GM12872 (cell line): ENCODE measurements around the gene FARP2.

Source experiments
- TF ChIP-seq, protein P1 (sequence below): IDR thresholded peaks from 3 replicates; pipeline ENCODE4 v1.5.1; 2011; ENCODE audit warnings: low read depth, mild to moderate bottlenecking, low read length, moderate library complexity; ENCODE audit not compliant: insufficient read depth

The FARP2 gene

DNA sequence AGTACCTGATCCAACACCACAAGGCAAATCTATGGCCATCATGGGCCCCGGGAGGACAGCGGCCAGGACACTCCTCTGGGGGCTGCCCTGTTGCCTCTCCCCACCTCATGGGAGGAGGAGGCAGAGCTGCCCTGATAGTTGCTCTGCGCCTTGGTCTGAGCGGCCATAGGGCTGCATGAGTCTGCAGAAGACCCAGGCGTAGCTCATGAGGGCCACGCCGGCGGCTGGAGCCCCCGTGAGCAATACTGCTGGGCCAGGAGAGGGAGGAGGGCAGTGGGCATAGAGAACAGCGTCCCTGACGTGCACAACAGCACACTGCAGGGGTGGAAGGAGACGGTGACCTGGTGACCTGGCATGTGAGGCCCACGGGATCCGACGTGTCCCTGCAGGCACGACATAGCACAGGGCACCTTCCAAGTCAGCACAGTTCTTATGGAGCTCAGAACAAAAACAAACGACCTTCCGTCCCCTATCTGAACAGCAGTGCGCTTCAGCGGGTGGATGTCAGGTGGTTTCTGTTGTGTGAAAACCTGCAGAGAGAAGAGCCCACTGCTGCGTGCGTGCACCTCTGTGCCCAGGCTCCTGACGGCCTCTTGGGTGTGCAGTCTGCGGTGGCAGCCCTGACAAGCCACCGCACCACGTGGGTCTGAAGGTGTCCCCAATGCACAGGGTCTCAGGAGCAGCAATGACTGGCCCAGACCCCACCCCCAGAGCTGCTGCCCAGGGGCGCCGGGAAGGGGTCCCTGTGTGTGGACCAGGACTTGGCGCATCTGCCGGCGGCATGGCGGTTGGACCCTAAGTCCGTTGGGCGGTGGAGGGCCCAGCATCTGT is 139.3 kb downstream of the FARP2 start:
- TF ChIP-seq, protein P1, sequence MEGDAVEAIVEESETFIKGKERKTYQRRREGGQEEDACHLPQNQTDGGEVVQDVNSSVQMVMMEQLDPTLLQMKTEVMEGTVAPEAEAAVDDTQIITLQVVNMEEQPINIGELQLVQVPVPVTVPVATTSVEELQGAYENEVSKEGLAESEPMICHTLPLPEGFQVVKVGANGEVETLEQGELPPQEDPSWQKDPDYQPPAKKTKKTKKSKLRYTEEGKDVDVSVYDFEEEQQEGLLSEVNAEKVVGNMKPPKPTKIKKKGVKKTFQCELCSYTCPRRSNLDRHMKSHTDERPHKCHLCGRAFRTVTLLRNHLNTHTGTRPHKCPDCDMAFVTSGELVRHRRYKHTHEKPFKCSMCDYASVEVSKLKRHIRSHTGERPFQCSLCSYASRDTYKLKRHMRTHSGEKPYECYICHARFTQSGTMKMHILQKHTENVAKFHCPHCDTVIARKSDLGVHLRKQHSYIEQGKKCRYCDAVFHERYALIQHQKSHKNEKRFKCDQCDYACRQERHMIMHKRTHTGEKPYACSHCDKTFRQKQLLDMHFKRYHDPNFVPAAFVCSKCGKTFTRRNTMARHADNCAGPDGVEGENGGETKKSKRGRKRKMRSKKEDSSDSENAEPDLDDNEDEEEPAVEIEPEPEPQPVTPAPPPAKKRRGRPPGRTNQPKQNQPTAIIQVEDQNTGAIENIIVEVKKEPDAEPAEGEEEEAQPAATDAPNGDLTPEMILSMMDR = no peak

DNA sequence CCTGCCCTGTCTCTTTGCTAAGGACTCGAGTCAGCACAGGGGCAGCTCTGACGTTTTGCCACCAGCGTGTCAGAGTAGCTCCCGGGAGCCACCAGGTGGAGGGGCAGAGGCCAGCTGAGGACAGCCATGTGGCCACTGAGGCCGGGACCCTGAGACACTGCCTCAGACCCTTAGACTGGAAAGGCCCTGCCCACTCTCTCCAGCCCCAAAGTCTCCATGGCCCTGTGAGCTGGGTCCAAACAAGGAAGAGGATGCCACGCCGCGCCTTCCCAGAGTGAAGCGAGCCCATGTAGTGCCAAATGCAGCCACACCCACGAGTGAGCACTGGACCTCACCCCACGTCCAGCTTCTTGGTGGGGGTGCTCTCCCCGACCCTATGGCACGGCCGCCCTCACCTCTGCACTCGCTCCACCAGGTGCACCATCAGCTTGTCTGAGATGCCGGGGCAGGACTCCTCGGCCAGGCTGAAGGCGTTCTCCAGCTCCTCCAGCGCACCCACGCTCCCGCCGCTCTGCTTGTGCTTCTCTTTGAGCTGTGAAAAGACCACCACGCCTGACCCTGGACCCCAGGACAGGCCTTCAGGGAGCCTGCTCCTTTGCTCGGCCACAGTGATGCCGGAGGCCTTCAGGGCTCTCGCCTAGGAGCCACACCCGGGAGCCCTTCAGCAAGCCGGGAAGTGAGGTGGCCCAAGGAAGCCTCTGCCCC is 140.1 kb downstream of the FARP2 start:
- TF ChIP-seq, protein P1 = no peak

DNA sequence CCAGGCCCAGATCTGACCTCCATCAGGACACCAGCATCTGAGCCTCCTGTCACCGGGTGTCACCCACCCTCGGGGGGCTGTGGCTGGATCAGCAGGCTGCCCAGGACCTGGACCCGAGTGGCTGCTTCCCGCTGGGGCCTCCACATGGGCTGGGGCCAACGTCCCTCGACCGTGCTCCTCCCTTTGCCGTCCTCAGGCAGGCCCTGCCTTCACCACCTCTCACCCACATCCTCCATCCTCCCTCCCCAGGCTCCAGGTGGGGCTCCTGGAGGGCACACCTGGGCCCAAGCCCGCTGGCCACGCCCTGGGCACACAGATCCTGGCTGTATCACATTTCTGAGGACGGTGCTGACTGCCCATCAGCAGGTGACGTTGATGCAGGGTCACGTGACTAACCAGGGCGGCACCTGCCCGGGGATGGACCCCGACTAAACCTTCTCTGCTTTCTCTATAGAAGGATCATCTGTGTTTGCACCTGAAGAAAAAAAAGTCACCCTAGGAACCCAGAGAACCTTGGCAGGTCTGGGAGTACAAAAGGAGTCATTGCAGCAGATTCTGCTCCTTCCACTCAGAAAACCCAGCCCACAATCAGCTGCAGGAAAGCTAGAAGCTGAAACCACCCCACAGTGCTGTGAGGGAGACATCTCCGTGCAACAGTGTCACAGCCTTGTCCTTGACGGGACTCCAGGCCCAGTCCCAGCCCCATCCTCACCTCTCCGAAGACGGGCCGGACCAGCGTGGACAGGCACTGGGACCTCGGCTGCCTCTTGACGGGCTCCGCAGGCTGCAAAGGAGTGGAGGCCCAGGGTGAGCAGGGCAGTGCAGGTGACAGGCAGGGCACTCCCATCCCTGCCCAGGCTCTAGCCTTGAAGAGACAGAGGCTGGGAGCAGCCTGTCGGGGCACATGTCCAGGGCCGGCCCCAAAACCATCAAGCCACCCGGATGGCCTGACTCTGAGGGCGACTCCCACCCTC is 141.1 kb downstream of the FARP2 start:
- TF ChIP-seq, protein P1 = no peak

DNA sequence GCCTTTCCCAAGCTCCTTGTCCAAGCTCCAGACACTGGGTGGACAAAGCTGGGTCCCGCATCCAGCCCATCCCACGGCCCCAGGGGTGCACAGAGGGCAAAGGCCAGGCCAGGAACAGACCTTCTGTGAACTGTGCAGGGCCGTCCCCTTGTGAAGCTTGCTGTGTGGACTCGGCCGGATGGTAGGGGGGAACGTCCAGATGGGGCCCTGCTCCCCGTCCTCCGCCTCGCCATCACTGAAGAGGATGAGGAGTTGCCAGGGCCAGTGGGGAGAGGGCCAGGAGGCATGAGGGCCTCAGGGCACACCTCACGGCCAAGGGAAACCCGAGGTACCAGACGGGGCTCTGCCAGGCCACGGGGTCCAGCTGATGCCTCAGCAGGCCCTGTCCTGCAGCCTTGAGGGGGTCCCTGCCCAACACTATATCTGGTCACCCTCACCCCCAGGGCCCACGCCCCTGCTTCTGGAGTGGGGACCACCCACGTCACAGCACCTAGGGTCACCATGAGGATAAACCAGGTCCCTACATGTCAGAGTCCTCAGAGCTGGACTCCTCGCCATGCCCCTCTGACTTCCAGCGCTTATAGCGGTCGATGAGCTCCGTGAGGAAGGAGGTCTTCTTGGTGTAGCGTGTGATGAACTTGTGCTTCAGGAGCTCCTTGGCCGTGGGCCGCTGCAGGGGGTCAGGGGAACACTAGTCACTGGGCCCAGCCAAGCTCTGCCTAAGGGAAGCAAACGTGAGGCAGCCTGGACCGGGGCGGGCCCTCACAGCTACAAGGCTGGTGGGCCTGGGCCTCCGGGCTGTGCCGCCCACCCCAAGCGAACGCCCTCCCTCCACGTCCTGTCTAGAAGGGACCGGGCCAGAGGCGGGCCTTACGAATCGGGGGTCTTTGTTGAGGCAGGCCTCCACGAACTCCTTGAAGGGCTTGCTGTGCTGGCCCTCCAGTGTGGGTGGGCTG is 142.3 kb downstream of the FARP2 start:
- TF ChIP-seq, protein P1 = no peak

DNA sequence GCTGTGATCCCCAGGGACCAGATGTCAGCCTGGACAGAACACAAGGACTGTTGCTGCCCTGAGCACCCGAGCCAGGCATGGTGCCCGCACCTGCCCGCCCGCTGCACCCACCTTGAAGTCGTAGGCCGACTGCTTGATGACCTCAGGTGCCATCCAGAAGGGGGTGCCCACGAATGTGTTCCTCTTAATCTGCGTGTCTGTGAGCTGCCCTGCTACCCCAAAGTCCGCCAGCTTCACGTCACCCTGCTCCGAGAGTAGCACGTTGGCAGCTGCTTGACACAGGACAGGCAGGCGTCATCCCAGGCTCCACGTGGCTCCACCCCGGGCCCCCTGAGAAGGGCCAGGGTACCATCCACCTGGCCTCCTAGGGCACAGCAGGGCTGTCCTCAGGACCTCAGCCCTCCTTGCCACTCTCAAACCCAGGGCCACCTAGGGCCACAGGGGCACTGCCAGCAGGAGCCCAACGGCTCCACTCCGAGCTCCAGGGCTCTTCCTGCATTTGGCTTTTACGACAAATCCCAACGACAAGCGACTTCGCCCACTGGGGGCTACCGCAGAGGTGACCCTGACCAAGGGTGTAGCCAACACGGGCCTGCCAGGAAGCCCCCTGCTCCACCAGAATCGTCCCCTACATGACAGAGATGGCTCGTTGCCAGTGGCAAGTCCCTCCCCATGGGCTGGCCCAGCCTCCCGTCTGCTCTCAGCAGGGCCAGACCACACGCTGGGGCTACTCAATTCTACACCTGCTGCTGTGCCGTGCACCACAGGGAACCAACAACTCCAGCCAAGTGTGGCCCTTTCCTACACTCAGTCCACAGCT is 143.3 kb downstream of the FARP2 start:
- TF ChIP-seq, protein P1 = no peak

DNA sequence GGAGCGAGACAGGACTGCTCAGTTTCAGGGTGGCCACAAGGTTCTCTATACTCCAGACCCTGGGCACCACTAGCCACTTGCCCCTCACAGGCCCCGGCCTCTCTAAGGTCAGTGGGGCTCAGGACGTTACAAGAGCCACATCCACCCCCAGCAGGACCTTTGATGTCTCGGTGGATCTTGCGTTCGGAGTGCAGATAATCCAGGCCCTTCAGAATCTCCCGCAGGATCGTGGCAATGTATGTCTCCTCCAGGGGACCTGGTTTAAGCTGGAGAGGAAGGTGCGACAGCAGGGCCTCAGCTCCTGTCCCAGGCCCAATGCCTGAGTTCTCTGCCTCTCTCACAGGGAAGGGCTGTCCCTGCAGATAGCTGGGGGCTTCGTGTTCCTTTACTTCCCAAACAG is 143.9 kb downstream of the FARP2 start:
- TF ChIP-seq, protein P1 = no peak
